ENCODE data around the gene EGFLAM.

The EGFLAM gene

DNA sequence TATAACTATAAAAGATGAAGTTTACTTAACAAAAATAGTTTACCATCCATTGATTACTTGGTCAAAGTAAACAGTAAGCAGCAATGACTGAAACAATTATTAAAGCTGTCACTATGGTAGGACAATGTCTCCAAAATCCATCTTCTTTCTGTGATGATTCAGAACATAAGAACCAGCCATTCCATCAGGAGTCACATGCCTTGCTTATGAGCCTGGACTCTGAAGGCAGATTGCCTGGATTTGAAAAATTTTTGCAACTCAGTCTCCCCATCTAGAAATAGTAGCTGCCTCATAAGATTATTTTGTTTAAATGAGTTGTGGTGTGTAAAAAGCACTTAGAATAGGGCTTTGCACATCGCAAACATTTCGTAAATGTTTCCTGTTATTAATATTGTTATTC lies 161.9 kb downstream of the EGFLAM start:
- no peak overlapping the region for H3K4me3 Mint-ChIP-seq

DNA sequence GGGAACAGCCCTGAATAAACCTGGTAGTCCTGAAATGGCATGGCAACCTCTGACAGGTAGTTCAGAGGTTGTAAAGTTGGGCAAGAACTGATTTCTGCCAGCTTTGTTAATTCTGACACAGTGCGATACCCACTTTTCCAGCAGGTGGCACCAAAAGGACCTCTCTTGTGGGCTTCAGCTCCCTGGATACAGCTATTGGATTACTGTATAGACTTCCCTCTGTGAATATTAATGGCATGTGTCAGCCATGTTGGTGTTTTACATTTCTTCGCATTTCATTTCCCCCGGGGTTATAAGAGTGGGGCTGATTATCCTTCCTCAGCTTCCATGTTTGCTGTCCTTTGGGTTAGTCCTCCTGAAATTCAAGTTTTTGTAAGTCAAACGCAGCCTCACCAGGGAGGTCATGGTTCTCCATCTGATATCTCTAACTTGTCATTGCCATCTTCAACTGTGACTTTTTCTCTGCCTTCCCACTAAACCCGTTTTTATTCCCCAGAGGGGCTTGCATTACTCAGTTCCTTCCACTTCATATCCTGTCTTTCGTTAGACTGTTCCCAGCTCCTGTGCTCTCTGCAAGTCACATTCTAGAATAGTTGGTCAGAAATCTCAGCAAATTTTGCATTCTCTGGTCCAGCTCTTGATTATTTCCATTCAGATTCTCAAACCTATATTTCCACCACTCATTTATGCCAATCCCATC lies 162.5 kb downstream of the EGFLAM start:
- H3K27ac Mint-ChIP-seq, result no peak overlapping the region

More for the DNA sequence above, 161.9 kb downstream of the EGFLAM start:
- Mint-ChIP-seq H3K4me1 (no peaks in the 10 kb centered on the region), H3K9me3 (no peaks in the 10 kb centered on the region), H3K27me3 (peaks cover 45% of the 10 kb centered on the region), H3K36me3 (ENCODE audit: low read depth) (no peaks in the 10 kb centered on the region), H3K27ac (no peak overlapping the region)
- DNase-seq (no peak), ATAC-seq (no peak)

DNA sequence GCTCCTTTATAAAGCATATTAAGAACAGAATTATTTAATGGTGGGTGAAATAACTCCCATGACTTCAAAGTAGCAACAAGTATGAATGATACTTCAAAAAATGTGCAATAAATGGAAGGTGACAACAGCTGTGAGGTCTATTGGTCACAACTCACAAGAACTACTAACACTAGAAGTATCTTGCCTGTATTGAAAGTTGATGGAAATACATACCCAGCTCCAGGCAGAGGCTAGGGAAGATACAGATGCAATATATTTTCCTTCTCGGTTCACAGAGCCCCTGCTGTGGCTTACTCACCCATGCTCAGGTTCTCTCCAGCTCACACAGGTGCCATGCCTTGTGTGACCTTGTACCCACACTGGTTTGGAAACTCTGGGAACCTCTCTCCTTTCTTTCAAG lies 164.3 kb downstream of the EGFLAM start:
- H3K4me3 Mint-ChIP-seq, result no peak overlapping the region
- ATAC-seq, result no peak
- no peak overlapping the region for H3K27ac Mint-ChIP-seq
- H3K9me3 Mint-ChIP-seq, result no peaks in the 10 kb centered on the region
- H3K27me3 Mint-ChIP-seq, result peaks cover 47% of the 10 kb centered on the region
- no peaks in the 10 kb centered on the region for H3K36me3 Mint-ChIP-seq (ENCODE audit: low read depth)
- no peaks in the 10 kb centered on the region for H3K4me1 Mint-ChIP-seq
- no peak for DNase-seq

More for the DNA sequence above, 162.5 kb downstream of the EGFLAM start:
- ATAC-seq, result no peak
- Mint-ChIP-seq H3K4me1 (no peaks in the 10 kb centered on the region), H3K4me3 (no peak overlapping the region), H3K9me3 (no peaks in the 10 kb centered on the region), H3K27me3 (peaks cover 45% of the 10 kb centered on the region), H3K36me3 (ENCODE audit: low read depth) (no peaks in the 10 kb centered on the region)
- peak; percentile 16 for DNase-seq

DNA sequence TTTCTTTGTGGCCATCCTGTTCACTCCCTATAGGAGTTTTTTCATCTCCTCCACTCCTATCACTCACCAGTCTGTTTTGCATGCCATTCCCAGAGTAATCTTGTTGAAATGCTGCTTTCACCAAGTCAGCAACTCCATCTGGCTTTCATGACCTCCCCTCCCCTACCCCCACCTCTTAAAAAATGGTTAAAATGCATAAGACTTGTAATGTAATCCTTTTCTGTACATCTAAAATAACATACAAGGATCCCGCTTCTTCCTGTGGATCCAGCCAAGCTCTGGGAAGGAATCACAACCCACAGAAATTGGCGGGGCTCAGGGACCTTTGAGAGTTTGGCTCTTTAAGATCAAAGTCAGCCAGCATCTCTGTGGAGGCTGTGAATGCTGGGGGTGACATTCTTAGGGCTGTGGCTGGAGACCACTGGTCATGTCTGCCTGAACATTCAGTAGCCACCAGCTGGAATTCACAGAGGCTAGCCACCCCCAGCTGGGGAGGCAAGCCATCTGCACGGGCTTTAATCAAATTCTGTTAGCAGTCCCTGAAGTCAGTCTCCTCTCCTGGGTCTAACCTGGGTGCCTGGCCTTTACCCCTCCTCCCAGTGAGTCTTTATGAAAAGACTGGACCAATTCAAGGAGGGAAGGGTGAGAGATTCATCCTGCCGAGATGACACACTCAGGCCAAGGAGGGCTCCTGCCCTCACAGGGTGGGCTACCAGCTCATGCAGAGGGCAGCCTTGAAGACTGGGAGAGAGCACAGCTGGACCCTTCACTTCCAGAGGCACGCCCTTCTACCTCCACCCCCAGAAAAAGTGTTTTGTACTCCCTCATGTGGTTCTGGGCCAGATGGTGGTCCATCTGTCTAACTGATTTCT lies 165.2 kb downstream of the EGFLAM start:
- Mint-ChIP-seq H3K36me3 (ENCODE audit: low read depth) (no peaks in the 10 kb centered on the region), H3K9me3 (no peaks in the 10 kb centered on the region), H3K27me3 (peaks cover 47% of the 10 kb centered on the region), H3K4me3 (no peak overlapping the region), H3K4me1 (no peaks in the 10 kb centered on the region), H3K27ac (no peak overlapping the region)
- no peak for ATAC-seq
- no peak for DNase-seq

DNA sequence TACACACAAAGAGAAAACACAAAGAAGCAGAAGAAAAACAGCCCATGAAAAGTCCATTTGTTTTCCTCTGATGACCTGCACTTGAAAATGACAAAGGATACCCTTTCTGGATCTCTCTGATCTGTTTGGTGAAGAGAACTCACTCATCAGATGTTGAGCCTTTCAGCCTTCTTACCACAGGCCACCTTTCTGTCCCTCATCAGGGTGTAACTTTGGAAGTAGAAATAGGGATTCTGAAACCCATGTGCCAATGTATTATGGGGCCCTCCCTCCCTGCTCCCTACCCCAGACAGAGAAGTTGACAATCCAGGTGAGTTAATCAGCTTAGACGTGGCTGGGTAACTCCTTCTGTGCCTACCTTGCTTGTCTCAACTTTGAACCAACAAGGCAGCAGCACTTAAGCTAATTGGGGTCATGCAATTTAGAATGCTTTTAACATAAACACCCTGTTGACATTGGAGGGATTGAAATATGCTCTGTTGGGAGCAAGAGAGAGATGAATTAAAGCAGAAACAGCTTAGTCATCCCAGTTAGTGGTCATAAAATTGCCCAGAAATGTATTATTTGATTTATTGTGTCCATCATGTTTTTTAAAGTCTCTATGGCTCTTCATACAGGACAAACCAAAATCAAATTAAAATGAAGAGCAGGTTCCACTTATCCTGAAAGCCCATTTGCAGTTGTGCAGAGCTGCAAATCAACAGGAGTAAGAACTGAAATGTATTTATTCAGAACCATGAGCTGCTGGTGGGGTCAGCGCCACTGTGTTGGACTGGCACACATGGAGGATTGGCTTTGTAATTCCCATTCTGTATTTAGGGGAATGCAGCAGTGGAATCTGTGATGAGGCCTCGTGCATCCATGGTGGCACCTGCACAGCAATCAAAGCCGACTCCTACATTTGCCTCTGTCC lies 166.0 kb downstream of the EGFLAM start:
- Mint-ChIP-seq H3K9me3 (no peaks in the 10 kb centered on the region), H3K4me1 (no peaks in the 10 kb centered on the region), H3K4me3 (no peak overlapping the region), H3K36me3 (ENCODE audit: low read depth) (no peaks in the 10 kb centered on the region), H3K27me3 (peaks cover 42% of the 10 kb centered on the region), H3K27ac (no peak overlapping the region)
- no peak for ATAC-seq
- DNase-seq, result no peak

DNA sequence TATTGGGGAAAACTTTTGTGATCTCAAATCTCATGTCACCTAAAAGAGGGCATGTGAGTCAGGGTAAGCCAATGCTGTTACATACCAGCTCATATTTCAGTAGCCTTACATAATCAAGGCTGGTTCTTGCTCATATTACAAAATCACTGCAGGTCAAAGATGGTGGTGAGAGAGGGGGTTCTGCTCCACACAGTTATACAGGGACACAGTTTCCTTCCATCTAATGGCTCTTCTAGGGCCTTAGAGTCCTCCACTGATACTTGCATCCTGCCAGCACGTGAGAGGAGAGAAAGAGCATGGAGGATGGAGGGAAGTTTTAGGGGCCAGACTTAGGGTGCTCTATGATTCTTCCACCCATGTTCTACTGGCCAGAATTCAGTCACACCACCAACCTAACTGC lies 168.1 kb downstream of the EGFLAM start:
- Mint-ChIP-seq H3K36me3 (ENCODE audit: low read depth) (no peaks in the 10 kb centered on the region), H3K27ac (no peak overlapping the region), H3K4me3 (no peak overlapping the region), H3K27me3 (peaks cover 27% of the 10 kb centered on the region), H3K9me3 (no peaks in the 10 kb centered on the region), H3K4me1 (no peaks in the 10 kb centered on the region)
- DNase-seq, result no peak
- no peak for ATAC-seq

DNA sequence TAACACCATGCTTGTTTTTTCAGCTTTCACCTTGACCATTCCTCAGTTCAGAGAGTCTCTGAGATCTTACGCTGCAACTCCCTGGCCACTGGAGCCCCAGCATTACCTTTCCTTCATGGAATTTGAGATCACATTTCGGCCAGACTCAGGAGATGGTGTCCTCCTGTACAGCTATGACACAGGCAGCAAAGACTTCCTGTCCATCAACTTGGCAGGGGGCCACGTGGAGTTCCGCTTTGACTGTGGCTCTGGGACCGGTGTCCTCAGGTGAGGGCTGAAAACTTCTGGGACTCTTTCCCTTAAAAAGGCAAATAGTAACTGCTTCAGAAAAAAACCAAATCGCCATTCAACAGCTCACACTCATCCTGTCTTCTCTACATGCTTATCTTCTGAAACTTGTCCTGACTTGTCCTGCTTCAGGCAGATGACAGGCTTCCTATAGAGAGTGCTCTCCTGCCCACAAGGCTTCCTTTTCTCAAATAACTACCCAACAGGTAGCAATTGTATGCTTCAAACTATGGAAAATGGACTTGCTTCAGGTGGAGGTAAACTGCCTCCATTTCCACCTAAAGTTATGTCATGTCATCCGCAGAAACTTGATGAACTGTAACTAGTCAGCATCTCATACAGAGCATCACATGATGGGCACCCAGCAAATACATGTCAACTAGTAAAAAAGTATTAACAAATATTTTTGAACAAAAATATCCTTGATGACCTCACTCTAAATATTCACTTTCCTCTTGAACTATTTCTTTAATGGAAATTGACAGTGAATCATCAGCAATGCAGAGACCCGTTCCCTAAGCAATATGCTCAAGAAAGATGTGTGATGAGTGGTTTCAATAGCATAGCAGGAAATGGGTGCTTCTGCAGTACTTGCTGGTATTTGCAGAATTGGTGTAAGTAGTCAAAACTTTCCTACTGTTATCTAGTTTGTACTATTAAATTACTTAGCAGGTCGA lies 168.9 kb downstream of the EGFLAM start:
- H3K4me1 Mint-ChIP-seq, result no peaks in the 10 kb centered on the region
- no peaks in the 10 kb centered on the region for H3K9me3 Mint-ChIP-seq
- no peak overlapping the region for H3K27ac Mint-ChIP-seq
- no peak overlapping the region for H3K4me3 Mint-ChIP-seq
- DNase-seq (no peak), ATAC-seq (no peak)
- peaks cover 21% of the 10 kb centered on the region for H3K27me3 Mint-ChIP-seq
- no peaks in the 10 kb centered on the region for H3K36me3 Mint-ChIP-seq (ENCODE audit: low read depth)

DNA sequence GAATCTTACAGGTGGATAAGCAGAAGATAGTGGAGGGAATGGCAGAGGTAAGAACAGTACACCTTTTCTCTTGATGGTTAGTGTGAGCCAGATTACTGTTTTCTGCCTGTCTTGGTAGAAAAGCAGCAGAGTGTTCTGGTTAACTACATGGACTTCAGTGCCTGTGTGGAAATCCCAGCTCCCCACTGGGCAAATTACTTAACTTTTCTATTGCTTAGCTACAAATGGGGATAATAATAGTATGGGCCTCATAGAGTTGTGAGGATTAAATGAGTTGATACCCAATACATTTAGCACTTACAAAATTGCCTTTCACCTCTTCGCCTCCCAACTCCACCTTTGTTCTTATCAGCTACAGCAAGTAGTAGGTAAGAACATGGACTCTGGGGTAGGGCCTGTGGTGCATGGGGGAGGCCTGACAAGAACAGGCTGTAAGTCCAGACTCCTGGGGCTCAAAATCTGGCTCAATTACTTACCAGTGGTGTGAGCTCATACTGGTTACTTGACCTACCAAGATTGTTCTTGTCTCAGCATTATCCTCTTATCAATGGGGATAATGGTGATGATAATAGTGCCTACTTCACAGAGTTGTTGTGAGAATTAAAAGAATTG lies 173.0 kb downstream of the EGFLAM start:
- Mint-ChIP-seq H3K36me3 (ENCODE audit: low read depth) (no peaks in the 10 kb centered on the region), H3K27me3 (peaks cover 22% of the 10 kb centered on the region), H3K4me1 (no peaks in the 10 kb centered on the region), H3K27ac (no peak overlapping the region), H3K4me3 (no peak overlapping the region), H3K9me3 (no peaks in the 10 kb centered on the region)
- ATAC-seq (no peak), DNase-seq (no peak)

DNA sequence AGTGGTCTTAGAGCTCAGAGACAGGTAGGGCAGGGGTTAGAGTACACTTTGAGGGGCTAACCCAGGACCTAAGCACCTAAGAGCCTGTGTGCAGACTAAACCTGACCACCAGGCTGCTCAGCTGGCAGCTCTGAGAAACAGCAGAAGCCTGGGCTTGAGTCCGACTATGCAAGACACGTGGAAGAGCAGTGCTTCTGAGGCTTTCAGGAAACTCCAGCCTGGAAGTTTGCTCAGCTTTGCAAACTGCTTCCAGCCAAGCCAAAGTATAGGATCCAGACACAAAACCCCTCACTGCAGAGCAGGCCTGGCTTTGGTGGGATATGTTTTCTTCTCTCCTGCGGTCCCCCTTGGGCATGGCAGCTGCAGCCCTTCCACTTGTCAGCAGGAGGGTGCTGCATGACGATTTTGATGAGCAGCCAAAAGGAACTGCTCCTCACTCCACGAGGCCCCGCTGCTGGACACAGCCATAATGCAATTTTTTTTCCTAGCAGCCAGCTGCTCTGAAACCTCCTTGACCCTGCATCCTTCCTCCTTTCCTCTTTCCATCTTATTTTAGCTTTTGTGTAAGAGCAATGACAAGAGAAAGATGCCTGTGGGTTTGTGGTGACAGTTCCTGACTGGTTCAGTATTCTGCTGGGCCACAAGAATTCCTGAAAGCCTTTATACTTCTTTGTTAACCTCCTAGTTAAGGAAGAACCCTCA lies 175.0 kb downstream of the EGFLAM start:
- H3K27ac Mint-ChIP-seq, result no peak overlapping the region
- ATAC-seq (no peak), DNase-seq (no peak)
- H3K4me3 Mint-ChIP-seq, result no peak overlapping the region
- no peaks in the 10 kb centered on the region for H3K36me3 Mint-ChIP-seq (ENCODE audit: low read depth)
- peaks cover 24% of the 10 kb centered on the region for H3K27me3 Mint-ChIP-seq
- H3K9me3 Mint-ChIP-seq, result no peaks in the 10 kb centered on the region
- H3K4me1 Mint-ChIP-seq, result no peaks in the 10 kb centered on the region

DNA sequence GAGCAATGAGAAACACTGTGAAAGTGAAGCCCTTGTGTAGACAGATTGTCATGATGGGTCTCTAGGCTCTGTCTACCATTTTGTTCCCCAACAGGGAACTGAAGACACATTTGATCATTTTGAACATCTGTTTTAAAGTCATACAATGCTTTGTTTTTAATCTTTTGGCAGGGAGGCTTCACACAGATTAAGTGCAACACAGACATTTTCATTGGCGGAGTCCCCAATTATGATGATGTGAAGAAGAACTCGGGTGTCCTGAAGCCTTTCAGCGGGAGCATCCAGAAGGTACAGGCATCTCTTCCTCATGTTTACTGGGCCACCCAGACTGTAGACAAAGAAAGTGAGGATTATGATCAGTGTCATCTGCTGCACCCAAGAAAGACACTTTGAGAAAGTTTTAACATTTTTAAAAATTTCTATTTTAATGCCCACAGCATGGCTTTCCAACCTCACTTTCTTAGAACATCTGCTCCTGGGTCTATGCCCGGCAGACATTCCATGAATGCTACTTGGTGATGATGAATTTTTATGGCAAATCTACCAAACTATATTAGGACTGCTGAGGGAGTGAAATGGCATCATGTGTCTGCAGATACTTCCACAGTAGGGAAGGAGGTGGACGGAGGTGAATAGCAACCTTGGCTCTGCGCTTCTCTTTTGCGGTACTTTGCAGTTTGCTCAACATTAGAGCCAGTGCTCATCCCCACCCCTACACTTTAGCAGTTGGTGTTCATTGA lies 176.8 kb downstream of the EGFLAM start:
- no peak overlapping the region for H3K27ac Mint-ChIP-seq
- no peak for DNase-seq
- H3K9me3 Mint-ChIP-seq, result no peaks in the 10 kb centered on the region
- H3K36me3 Mint-ChIP-seq (ENCODE audit: low read depth), result no peaks in the 10 kb centered on the region
- H3K4me1 Mint-ChIP-seq, result no peaks in the 10 kb centered on the region
- no peak overlapping the region for H3K4me3 Mint-ChIP-seq
- no peak for ATAC-seq
- peaks cover 30% of the 10 kb centered on the region for H3K27me3 Mint-ChIP-seq

DNA sequence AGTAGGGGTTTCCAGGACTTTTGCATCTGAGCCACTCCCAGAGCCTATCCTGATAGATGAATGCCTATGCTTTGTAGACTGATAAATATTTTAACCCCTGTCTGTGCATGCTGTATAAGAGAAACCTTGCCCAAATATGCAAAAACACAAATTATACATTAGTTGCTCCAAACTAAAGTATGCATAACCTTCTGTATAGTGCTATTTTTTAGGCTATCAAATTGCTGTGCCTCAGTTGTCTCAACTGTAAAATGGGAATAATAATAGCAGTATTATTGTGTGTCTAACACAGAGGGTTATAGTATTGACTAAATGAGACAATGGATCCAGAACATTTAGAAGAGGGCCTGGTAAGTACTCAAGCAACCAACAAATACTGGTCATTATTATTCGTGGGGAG lies 180.4 kb downstream of the EGFLAM start:
- peaks cover 2% of the 10 kb centered on the region for H3K4me1 Mint-ChIP-seq
- H3K27me3 Mint-ChIP-seq, result peaks cover 48% of the 10 kb centered on the region
- ATAC-seq (no peak), DNase-seq (no peak)
- no peaks in the 10 kb centered on the region for H3K9me3 Mint-ChIP-seq
- no peak overlapping the region for H3K27ac Mint-ChIP-seq
- H3K36me3 Mint-ChIP-seq (ENCODE audit: low read depth), result no peaks in the 10 kb centered on the region
- no peak overlapping the region for H3K4me3 Mint-ChIP-seq

DNA sequence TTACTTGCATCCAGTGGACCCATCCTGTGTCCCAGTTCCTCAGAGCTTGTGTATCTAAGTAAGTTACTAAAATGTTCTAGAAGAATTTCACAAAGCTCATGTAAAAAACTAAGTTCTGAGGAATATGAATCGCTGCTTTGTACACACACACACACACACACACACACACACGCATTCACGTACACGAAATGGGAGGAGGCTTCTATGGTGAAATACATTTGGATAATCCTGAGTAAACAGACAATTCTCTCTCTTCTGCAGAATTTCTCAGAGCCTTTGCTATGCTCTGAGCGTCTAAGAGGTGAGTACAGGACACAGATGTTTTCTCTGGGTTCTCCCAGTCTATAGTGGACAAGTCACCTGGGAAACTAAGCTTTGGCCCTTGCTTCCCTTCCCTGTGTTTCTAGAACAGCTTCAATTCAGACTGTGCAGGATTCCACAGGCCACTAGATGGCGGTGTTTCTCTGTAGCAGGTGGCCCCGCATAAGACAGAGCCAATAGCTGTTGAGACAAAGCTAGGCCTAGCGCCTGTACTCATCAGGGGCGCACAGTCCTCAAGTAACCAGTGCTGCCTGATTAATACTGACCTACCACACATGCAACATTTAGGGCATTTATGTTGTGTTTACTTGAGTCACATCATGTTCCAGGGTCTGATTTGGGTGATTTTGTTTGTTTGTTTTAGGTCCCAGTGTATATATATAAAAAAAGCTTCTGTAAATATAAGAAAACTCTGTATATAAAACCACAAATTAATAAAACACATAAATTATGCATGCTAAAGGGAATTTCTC lies 183.3 kb downstream of the EGFLAM start:
- peaks cover 2% of the 10 kb centered on the region for H3K4me1 Mint-ChIP-seq
- H3K27ac Mint-ChIP-seq, result no peak overlapping the region
- no peaks in the 10 kb centered on the region for H3K36me3 Mint-ChIP-seq (ENCODE audit: low read depth)
- H3K27me3 Mint-ChIP-seq, result peaks cover 53% of the 10 kb centered on the region
- no peak overlapping the region for H3K4me3 Mint-ChIP-seq
- ATAC-seq, result peak; percentile 99
- DNase-seq, result peak; percentile 83
- H3K9me3 Mint-ChIP-seq, result no peaks in the 10 kb centered on the region
